Measurements from ENCODE around the gene ZC3H7B.

- TF ChIP-seq EZH2 (IDR thresholded peaks at IDR 0.05; ENCODE audit: insufficient read depth, poor library complexity, severe bottlenecking) = no peak
- TF ChIP-seq EZH2phosphoT487 (IDR thresholded peaks at IDR 0.05; ENCODE audit: insufficient read depth, low read depth) = no peak
Observed at GRCh38 chr22:41341012-41341411, 39.7 kb downstream of the ZC3H7B start.
